ENCODE data around the gene TBCD.

Gene TBCD

DNA sequence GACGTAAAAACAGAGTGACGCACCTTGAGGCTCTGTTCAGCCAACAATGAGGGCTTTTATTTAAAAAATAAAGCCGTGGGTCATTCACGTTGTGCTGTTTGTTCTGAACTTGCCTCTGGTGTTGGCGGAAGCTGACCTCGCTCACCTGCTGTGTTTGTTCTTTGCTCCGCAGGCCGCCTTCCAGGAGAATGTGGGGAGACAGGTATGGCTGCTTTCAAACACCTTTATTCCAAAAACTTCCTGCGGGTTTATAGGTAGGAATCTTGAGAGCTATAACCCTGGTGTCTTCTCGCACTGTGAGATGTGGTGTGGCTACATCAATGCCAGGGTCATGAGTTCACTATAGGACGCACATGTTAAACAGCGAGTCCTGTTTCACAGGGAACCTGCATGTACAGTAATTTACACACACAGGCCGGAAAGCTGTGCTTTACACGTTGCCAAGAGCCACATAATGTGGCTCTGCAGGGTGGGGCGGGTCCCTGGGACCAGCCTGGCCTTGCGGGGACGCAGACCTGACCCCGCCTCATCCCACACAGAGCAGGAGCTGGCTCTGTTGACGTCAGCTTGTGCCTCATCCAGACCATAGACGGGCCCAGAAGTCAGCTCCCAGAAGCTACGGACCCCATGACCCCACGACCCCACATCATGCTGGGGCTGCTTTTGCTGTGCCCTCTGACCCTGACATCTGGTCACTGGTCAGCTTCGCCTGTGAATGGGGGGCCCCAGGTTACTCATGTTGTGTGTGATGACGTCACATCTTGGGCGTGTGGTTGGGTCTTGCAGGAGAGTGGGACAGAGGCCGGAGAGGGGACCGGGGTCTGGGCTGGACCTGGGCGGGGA is 137.9 kb downstream of the TBCD start:
- no peak for DNase-seq

DNA sequence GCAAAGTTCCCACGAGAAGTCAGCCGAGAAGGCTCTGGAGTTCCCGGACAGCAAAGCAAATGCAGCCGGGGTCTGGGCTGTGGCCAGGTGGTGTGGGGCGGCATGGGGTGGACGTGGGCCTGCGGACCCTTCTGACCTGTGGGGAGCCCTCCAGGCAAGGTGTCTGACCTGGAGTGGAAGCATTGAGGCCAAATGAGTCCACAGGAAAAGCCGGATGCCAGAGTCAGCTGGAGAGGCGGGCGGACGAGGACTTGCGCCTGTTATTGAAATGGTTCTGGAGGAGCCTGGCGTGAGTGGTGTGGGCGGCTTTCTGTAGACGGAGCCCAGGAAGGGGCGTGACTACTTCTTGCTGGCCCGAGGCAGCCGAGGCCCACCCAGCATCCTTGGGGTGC is 138.5 kb downstream of the TBCD start:
- no peak for DNase-seq

DNA sequence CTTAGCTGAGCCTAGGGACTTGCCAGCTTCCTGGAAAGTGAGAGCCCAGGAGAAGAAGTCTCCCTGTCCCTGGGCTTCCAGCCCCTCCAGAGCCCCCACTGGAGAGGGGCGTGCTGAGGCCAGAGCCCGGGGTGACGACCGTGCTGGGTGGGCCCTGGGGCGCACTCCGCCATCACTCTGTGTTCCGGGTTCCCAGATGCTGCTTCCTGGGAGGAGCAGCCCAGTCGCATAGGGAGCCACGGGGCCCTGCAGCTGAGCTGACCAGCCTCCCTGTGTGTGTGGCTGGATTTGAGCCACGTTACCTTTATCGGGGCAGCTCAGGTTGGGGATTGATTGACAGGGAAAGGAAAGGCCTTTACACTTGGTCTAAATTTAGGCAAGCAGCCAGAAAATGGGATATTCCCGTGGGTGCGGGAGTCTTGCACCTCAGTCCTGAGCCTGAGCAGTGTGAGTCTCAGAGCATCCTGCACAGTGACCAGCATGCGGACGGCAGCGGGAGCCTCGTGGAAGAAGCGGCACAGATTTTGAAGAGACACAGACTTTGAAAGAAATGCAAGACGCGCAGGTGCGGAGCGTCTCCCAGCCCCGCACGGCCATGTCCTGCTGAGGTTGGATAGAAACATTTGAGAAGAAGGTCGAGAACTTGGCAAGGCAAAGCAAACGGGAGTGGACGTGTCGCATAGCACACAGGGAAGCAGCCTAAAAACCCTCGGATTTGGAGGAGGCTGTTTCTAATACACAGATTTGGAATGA is 139.2 kb downstream of the TBCD start:
- DNase-seq, result no peak

DNA sequence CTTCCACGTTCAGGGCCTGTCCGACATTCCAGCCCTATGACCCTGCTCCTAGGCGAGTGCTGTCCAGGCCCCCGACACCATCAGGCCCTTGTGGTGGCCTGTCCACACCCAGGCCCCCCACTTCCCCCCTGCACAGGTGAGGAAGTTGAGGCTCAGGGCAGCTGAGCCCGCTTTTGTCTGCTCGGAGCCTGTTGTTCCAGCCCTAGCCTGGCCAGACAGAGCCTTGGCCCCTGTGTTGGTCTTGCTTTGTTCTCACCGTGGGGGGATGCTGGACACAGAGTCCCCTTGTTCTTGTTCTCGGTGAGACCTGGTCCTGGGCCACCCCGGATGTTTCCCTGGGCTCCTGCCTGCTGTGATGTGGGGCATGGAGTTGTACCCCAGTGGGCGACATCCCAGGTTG is 140.0 kb downstream of the TBCD start:
- DNase-seq, result no peak

DNA sequence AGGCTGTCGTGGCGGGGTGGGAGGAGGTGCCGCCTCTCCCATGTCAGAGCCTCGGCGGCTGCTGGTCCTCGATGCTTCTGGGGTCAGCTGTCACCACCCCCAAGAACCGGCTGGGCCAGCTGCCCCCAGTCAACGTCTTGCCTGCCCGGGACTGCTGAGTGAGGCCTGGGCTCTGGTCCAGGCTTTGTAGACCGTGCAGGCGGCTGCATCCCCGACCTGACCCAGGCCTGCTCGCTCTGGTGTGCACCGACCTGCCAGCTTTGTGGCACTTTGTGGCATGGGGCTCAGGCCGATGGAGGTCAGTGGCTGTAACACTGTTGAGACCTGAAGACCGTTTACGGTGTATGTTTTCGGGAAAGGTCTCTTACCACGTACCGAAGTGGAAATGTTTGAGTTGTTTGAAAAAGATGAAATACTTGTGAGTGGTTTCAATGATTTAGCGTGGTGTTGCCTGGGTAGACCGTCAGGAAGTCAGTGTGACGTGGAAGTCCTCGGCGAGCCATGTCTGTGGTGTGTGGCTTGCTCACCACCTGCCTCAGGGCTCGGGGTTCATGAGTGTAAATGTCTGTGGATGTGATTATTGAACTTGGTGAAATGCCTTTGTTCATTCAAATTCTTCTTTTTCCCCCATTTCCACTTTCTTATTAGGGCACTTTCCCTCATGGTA is 141.2 kb downstream of the TBCD start:
- DNase-seq, result peak; percentile 37

DNA sequence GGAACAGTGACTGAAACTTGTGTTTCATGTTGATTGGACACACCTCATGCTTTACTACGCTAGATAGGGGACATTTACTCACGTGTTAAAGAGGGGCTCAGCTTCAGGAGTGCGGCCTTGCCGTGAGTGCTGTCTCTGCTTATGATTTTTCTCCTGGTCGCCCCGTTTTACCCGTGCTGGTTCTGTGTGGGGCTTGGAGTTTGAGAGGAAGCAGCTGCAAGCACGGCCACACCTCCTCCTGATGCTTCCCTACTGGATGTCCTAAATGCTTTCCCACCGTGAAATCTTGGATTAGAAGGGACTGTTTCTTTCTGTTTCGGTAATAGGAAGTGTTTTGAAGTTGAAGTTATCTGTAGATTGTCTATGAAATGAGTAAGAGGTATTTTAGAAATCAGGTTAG is 141.9 kb downstream of the TBCD start:
- DNase-seq, result no peak

DNA sequence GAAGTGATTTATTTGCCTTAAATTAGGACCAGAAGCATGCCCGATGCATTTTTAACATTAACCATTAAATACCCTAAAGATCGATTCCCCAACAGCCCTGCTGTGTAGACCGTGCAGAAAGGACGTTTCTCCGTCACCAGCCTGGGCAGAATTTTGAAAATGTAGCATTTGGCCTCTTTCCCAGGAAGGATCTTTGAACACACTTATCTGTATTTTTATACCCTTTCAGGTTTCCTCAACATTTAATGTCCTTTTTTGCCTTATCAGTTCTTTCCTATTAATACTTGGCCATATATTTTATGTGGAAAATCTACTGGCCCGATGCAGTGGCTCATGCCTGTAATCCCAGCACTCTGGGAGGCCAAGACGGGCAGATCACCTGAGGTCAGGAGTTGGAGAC is 142.5 kb downstream of the TBCD start:
- DNase-seq, result no peak

DNA sequence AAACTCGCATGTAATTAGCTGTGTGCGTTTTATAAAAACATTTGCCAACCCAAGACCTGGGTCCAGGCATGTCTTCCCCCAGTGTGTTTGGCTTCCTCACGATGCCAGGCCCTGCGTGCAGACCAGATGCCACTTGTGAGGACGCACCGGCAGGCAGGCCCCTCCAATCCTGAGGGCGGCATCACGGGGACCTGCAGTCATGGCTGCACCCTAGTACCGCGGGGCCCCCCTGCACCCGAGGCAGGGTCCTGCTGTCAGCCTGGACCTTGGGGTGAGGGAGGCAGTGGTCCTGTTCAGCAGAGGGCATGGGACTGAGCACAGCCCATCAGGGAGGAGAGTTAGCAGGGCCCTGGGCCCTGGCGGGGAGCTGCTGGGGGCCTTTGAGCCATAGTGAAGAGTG is 143.2 kb downstream of the TBCD start:
- DNase-seq, result no peak

DNA sequence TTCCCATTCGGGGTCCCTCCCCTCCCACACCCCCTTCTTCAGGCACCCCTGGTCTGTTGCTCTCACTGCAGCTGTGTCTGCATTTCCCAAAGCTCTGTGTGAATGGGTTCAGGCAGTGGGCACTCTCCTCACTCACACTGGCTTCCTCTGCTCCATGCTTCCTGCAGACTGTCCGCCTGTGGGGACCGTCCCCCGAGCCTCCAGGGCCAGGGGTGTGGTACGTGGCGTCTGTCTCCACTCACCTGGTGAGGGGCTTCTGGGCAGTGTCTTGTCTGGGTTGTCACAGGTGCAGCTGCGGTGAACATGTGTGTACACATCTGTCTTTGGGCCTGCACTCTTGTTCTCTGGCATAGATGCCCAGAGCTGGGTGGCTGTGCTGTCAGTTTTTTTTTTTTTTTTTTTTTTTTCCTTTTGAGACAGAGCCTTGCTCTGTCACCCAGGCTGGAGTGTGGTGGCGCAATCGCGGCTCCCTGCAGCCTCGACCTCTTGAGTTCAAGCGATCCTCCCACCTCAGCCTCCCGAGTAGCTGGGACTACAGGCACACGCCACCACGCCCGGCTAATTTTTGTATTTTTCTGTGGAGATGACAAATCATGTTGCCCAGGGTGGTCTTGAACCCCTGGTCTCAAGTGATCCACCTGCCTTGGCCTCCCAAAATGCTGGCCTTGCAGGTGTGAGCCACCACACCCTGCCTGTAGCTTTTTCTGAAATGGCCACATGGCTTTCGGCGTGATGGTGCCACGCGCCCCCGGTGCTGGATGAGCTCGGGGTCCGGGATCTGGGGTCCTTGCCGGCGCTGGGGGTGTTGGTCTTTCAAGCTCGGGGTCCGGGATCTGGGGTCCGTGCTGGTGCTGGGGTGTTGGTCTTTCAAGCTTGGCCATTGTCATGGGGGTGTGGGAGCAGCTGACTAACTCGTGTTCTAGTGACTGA is 144.5 kb downstream of the TBCD start:
- DNase-seq, result no peak

DNA sequence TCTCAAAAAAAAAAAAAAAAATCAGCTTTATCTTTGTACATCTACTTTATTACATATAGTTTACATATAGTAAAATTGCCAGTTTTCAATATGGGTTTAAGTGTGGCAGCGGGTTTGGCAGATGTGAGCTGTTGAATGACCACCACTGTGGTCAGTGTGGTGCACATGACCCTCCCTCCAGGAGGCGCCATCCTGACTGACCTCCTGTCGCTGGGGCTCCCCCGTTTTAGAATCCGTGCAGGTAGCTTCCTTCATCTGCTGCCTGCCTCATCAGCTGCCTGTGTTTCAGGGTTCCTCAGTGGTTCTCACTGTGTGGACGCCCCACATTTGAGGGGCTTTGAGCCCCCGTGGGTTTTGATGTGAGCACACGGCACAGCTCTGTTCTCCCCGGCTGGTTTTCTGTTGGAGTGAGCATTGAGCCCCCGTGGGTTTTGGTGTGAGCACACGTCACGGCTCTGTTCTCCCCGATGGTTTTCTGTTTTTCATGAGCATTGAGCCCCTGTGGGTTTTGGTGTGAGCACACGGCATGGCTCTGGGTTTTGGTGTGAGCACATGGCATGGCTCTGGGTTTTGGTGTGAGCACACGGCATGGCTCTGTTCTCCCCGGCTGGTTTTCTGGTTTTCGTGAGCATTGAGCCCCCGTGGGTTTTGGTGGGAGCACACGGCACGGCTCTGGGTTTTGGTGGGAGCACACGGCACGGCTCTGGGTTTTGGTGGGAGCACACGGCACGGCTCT is 145.8 kb downstream of the TBCD start:
- DNase-seq, result no peak

DNA sequence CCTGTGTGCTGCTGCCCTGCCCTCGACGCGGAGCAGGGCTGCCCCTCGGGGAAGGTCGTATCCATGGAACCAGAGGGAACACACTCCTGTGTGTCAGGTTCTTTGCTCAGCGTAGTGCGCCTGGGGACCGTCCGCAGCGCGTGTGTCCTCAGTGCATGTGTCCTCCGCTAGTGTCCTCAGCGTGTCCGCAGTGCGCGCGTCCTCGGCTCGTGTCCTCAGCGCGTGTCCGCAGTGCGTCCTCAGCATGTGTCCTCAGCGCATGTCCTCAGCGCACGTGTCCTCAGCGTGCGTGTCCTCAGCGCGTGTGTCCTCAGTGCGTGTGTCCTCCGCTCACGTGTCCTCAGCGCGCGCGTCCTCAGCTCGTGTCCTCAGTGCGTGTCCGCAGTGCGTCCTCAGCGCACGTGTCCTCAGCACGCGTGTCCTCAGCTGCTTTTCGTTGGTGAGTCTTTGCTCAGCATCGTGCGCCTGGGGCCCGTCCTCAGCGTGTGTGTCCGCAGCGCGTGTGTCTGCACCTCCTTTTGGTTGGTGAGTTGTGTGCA is 147.2 kb downstream of the TBCD start:
- no peak for DNase-seq

DNA sequence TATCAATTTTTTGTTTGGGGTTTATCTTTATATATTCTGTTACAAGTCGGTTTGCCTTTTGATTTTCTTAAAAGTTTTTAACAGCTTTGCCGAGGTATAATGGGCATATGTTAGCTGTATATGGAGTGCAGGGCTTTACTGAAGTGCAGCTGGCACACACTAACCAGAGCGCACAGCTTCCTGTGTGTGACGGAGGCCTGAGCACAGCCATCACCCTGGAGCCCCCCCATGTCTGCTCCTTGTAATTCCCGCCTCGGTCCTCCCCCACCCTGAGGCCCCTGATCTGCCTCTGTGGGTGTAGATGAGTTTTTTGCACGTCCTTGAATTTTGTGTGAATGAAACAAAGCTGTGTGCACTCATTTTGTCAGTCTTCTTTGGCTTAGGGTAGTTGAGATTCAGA is 148.1 kb downstream of the TBCD start:
- DNase-seq, result no peak

DNA sequence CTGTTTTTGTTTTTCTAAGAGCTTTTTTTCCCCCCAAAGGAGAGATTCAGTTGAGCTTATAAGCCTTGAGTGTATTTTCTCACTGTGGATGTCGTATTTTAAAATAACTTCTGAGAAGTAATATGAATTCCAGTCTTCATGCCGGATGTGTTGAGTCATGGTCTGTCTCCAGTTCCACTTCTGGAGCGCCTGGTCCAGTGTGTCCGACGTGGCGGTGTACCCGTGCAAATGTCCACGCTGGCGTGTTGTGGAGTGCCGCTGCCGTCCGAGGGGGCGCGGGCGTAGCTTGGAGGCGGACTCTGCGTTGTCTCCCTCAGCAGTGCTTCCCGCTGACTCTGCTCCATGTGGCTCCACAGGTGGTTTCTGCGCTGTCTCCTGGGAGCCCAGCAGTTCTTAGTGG is 148.9 kb downstream of the TBCD start:
- DNase-seq, result no peak

DNA sequence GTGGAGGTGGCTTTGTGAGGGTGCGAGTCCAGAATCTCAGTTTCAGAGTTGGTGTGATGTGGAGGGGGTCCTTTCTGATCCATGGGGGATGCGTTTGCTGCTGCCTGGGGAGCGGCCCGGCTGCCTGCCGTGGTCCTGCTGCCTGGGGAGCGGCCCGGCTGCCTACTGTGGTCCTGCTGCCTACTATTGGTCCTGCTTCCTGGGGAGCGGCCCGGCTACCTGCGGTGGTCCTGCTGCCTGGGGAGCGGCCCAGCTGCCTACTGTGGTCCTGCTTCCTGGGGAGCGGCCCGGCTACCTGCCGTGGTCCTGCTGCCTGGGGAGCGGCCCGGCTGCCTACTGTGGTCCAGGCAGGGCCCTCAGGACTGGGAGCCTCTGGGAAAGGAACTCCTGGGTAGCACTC is 149.5 kb downstream of the TBCD start:
- DNase-seq, result no peak

DNA sequence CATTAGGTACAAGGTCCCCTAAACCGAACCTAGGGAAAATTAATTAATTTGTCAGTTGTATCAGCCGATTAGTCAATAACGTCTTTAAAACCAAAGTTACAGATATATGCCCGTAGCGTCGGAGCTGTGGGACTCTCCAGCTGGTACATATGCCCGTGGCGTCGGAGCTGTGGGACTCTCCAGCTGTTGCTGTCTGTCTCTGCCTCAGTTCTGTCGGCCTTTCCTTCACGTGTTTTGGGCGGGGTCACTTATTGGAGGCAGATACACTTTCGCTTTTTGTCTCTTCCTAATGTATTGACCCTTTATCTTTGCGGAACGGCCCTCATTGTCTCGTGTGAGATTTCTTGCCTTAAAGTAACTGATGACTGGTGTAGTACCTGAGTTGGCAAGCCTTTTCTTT is 150.0 kb downstream of the TBCD start:
- DNase-seq, result no peak

DNA sequence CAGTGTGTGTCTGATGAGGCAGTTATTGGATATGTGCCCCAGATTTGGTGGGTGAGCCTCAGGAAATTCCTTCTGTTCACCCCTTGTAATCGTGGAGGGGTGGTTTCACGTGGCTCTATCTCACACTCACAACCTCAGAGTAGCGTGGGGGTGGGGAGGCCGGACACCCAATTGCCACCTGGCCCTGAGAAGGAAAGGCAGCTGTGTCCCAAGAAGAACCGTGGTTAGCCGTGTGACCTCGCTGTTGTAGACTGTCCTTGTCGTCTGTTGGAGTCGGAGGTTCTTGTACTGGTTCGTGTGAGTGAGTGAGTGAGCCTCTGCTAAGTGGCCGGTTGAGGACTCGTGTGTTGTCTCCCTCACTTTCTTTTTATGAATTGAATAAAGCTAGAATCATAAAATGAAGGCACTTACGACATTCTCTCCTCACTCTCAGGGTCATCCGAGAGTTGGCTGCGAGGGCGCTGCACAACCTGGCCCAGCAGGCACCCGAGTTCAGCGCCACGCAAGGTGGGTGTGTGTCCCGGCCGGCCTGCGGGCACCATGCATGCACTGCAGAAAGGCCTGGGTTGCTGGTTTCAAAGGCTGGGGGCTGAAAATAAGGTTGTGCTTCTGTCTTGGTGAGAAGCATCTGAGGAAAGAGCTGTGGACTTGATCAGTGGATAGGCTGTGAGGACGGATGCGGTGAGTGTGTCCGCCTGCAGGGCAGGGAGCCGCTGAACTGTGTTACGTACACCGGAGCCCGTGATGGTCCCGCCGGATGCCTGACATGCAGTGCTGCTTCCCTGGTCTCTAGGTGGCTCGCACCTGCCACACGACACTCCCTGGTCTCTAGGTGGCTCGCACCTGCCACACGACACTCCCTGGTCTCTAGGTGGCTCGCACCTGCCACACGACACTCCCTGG is 151.4 kb downstream of the TBCD start:
- DNase-seq, result no peak

DNA sequence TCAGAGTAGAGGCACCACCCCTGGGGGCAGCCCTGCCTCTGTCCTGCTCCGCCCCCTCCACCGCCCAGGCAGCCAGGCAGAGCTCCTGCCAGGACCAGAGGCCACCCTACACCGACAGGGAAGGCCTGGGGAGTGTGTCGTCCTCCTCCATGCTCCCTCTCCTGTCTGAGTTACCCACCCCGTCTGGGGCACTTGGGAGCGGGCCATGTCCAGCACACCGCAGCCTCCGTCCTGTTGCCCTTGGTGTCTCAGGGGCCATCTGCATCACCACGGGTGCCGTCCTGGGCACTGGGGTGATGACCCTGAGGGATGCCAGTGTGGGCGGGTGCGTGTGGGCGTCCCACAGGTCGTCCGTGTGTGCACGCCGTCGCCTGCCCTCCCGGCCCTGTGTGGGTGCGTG is 153.3 kb downstream of the TBCD start:
- no peak for DNase-seq

DNA sequence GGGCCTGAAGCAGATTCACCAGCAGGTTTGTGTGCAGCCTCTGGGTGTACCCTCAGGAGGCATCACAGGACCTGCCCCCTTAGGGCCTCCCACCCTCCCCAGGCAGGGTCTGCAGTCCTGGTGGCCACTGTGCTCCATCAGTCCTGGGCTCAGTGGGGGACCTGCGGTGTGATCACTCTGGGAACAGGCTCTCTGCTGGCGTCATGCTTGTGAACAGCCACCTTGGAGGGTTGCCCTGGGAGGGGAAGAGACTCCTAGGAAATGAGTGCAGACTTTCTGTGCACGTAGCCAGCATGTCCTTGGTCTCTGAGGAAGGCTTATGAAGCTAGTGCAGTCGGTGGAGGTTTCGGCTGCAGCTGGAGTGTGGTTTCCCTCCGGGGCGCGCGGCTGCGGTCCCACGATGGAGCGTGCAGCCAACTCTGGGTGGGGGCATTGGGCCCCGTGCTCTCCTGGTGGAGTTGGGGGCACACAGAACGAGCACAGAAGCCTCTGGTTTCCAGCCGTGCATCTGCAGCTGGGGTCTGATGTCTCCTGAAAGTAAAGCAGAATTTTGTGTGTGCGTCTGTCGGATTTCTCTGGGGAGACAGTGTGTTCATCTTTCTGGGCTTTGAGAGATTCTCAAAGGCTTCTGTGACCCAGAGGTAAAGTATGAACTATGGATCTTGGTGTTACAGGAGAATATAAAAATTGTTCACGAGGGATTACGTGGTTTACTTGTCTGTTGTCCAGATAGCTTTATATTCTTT is 156.1 kb downstream of the TBCD start:
- no peak for DNase-seq

DNA sequence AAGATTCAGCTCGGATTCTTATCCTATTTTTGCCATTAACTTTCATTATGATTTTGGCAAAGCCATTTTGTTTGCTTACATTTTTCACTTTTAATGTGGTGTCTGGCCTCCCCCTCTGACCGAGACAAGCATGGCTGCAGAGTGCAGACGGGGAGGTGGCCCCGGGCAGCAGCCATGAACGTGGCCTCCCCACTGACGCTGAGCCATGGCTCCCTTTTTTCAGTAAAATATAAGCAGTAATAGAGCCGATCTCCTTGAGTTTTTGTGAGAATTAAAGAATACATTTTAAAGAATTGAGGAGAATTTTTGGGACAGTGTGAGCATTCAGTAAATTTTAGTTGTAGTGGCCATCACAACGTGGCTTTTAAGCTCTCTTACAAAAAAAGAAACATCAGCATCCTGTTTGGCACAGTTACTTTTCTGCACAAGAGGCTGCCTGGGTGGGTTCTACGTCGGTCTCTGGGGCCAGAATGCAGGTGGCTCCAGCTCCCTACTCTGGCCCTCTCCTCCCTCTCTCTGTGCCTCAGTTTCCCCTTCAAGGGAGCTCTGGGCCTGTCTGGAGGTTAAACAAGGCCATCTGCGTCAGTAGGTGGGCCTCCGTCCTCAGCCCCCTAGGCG is 156.8 kb downstream of the TBCD start:
- DNase-seq, result no peak

Measured in stimulated activated CD4-positive, alpha-beta T cell treated with anti-CD3 and anti-CD28 coated beads, Interleukin-4, amount 100 ng/mL, for 1 hour (primary cell).